ENCODE measurements around the gene LIG1. TPM values are rescaled to one million over a fixed set of nuclear protein-coding genes. Genes with fewer than 3 reads are reported as not detected.

The LIG1 gene
- total RNA-seq, 2 donors from 2014 or later: 17.4 to 62.0 TPM

DNA sequence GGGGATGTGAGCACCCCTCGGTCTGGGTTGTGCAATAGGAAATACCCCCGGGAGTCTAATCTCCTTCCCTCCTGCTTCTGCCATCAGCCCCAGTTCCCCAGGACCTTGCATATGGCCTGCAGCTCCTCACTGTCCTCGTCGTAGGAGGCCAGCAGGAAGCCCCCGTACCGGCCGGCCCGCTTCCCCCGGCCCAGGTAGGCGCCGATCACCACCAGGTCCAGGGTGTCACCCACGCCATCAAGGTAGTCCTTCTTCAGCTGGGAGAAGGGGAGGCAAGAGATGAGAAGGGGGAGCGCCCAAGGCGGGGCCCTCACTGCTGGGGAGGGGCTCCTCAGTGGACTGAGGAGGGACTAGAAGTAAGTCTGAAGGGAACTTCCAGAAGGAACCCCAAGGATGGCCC is 49.1 kb downstream of the LIG1 start:
- H3K27ac ChIP-seq: no peak overlapping the region
- no peaks in the 10 kb centered on the region for H3K9me3 ChIP-seq
- intact Hi-C loops (cut with DNase I): no loop called here
- H3K36me3 ChIP-seq (replicated peaks in 1 of 2; ENCODE audit: insufficient read depth in 1 of 2, low read depth in 2 of 2): peaks cover 0 to 4% of the 10 kb centered on the region in 2 donors
- TF ChIP-seq, protein P1, sequence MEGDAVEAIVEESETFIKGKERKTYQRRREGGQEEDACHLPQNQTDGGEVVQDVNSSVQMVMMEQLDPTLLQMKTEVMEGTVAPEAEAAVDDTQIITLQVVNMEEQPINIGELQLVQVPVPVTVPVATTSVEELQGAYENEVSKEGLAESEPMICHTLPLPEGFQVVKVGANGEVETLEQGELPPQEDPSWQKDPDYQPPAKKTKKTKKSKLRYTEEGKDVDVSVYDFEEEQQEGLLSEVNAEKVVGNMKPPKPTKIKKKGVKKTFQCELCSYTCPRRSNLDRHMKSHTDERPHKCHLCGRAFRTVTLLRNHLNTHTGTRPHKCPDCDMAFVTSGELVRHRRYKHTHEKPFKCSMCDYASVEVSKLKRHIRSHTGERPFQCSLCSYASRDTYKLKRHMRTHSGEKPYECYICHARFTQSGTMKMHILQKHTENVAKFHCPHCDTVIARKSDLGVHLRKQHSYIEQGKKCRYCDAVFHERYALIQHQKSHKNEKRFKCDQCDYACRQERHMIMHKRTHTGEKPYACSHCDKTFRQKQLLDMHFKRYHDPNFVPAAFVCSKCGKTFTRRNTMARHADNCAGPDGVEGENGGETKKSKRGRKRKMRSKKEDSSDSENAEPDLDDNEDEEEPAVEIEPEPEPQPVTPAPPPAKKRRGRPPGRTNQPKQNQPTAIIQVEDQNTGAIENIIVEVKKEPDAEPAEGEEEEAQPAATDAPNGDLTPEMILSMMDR (IDR thresholded peaks at IDR 0.05): no peak
- TF ChIP-seq POLR2A (IDR thresholded peaks at IDR 0.05): no peak
- no peak overlapping the region for H3K4me3 ChIP-seq
- ATAC-seq (no peak), DNase-seq (no peak)
- H3K27me3 ChIP-seq: no peaks in the 10 kb centered on the region
- no peaks in the 10 kb centered on the region for H3K4me1 ChIP-seq
- WGBS, 2 donors: 91 to 92% methylated on average over 14 of the region's 14 CpGs

DNA sequence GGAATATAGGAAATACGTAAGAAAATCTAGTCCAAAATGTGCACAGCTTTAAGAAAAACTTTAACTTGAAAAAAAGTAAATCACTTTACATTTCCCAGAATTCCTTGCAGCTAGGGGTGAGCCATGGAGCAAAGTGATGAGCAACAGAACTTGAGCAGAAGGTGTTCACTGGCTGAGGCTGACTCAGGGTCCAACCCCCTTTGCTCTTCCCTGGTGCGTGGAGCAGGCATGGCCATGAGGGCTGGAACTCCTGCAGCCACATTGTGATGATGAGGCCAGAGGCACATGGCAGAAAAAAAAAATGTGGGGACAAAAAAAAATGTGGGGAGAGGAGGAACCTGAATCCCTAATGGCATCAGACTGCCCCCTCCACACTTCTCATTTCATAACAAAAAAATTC is 49.6 kb downstream of the LIG1 start:
- no peak for DNase-seq
- Histone ChIP-seq H3K9me3 (no peaks in the 10 kb centered on the region), H3K27ac (no peak overlapping the region), H3K4me3 (no peak overlapping the region), H3K27me3 (no peaks in the 10 kb centered on the region), H3K4me1 (no peaks in the 10 kb centered on the region), H3K36me3 (replicated peaks in 1 of 2; ENCODE audit: insufficient read depth in 1 of 2, low read depth in 2 of 2) (peaks cover 0 to 4% of the 10 kb centered on the region in 2 donors)
- intact Hi-C loops (cut with DNase I): no loop called here
- 96 to 97% methylated on average over 2 of the region's 2 CpGs for WGBS, 2 donors
- ATAC-seq: no peak
- TF ChIP-seq POLR2A (IDR thresholded peaks at IDR 0.05): no peak
- TF ChIP-seq, protein P1 (IDR thresholded peaks at IDR 0.05): no peak

DNA sequence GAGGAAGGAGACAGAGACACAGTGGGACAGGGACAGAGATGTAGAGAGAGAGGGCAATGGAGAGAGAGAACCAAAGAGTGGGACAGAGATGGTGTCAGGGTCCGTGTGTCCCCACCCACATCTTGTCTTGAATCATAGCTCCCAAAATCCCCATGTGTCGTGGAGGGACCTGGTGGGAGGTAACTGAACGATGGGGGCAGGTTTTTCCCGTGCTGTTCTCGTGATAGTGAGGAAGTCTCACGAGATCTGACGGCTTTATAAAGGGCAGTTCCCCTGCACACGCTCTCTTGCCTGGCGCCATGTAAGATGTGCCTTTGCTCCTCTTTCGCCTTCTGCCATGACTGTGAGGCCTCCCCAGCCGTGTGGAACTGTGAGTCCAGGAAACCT is 52.0 kb downstream of the LIG1 start:
- H3K9me3 ChIP-seq: no peaks in the 10 kb centered on the region
- DNase-seq (no peak), ATAC-seq (no peak)
- TF ChIP-seq, protein P1 (IDR thresholded peaks at IDR 0.05): no peak
- TF ChIP-seq POLR2A (IDR thresholded peaks at IDR 0.05): no peak
- no peaks in the 10 kb centered on the region for H3K4me1 ChIP-seq
- WGBS, 2 donors: 79 to 88% methylated on average over 11 of the region's 11 CpGs
- no peak overlapping the region for H3K27ac ChIP-seq
- peaks cover 0 to 2% of the 10 kb centered on the region in 2 donors for H3K36me3 ChIP-seq (replicated peaks in 1 of 2; ENCODE audit: insufficient read depth in 1 of 2, low read depth in 2 of 2)
- H3K4me3 ChIP-seq: no peak overlapping the region
- no peaks in the 10 kb centered on the region for H3K27me3 ChIP-seq
- intact Hi-C loops (cut with DNase I): no loop called here

DNA sequence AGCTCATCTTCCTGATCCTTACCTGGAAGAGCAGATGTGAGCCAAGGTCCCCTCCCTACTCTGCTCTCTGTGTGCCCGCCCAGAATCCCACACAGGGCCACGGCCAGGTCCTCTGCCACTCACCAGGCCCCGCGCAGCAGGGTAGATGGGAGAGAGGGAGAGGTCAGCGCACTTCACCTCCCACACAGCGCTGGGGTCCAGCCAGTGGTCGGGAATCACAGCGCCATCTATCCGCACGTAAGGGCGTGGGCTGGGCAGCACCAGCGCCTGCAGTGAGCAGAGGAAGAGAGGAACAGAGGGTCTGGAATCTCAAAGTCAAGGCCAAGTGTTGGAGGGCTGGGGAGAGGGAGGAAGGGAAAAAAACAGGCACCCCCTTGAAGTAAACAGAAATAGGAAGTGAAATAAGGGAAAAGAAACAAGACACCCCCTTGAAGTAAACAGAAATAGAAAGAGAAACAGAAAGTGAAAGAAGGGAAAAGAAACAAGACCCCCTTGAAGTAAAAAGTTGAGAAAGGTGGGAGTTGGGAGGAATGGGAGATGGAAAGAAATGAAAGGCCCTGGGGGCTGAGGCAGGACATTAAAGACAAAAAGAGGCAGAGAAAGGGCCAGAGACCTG is 52.5 kb downstream of the LIG1 start:
- TF ChIP-seq, protein P1 (IDR thresholded peaks at IDR 0.05): no peak
- TF ChIP-seq POLR2A (IDR thresholded peaks at IDR 0.05): no peak
- H3K36me3 ChIP-seq (replicated peaks in 1 of 2; ENCODE audit: insufficient read depth in 1 of 2, low read depth in 2 of 2): peaks cover 0 to 2% of the 10 kb centered on the region in 2 donors
- no peaks in the 10 kb centered on the region for H3K9me3 ChIP-seq
- H3K4me1 ChIP-seq: no peaks in the 10 kb centered on the region
- H3K4me3 ChIP-seq: no peak overlapping the region
- DNase-seq: no peak
- no peak for ATAC-seq
- H3K27ac ChIP-seq: no peak overlapping the region
- 76 to 82% methylated on average over 12 of the region's 12 CpGs for WGBS, 2 donors
- intact Hi-C loops (cut with DNase I): no loop called here
- H3K27me3 ChIP-seq: no peaks in the 10 kb centered on the region
